Measurements from ENCODE around the gene ADAM17. TPM values are rescaled to one million over a fixed set of nuclear protein-coding genes. Genes with fewer than 3 reads are reported as not detected.
A peak's percentile ranks its signal among the peaks of the same experiment; 100 is the strongest.
"Not testable (repeated sequence)": the region's sequence is repeated elsewhere in the genome, so short reads cannot be mapped to it uniquely, and the experiment has no call there.

Gene ADAM17
- total and polyA plus RNA-seq, 5 donors from 2014 or later = 11.8 to 34.1 (median 14.3) TPM

GRCh38 chr2:9558948-9559381 is 3.3 kb upstream of the ADAM17 start:
- Mint-ChIP-seq H3K4me1 (peaks cover 14 to 38% (median 26%) of the 10 kb centered on the region in 4 donors), H3K9me3 (peaks cover 0 to 2% (median 0%) of the 10 kb centered on the region in 7 donors), H3K27ac (peak overlapping the region in 1 of 3 donors; percentile 76), H3K4me3 (peak overlapping the region in 2 of 4 donors; percentile 67 to 75), H3K36me3 (no peaks in the 10 kb centered on the region), H3K27me3 (no peaks in the 10 kb centered on the region)
- Histone ChIP-seq H3K4me1 (ENCODE audit: control insufficient read depth, insufficient read depth, low read length, poor library complexity, severe bottlenecking) (peaks cover 24% of the 10 kb centered on the region), H3K4me3 (ENCODE audit: low read depth, low read length) (no peak overlapping the region), H3K27ac (ENCODE audit: insufficient read depth, low read length, poor library complexity, severe bottlenecking) (no peak overlapping the region), H3K9me3 (ENCODE audit: control insufficient read depth in 2 of 2, low read length in 2 of 2) (no peaks in the 10 kb centered on the region), H3K36me3 (ENCODE audit: control insufficient read depth, insufficient read depth, low read length) (peaks cover 4% of the 10 kb centered on the region), H3K27me3 (ENCODE audit: control insufficient read depth, insufficient read depth, low read length) (no peaks in the 10 kb centered on the region)
- no peak for DNase-seq
- no peak for ATAC-seq (ENCODE audit: low read depth in 2 of 2)

DNA sequence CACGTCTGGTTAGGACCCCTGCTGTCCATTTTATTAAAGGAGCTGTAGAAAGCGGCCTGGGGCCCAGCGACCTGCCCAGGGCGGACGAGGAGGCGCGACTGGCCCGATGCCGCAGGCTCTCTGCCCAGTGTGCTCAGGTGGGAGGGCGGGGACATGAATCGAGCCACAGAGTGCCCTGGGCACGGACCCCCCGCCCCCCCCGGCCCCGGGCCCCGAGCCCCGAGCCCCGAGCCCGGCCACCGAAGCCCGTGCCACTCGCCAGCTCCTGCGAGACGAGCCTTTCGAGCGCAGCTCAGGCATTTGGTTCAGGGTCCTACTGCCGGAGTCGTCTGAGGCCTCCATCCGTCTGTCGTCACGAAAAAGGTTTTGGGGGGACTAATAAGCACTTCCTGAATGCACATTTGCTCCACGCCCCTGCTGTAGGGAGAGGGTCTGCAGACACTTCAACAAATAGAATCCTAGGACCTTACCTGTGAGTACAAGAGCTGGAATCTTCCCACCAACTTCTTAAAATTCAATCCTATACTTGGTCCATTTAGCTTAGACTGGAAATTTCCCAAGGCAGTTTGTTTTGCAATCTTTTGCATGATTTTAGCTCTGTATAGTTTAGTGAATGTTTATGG is 602 bp upstream of the ADAM17 start:
- Histone ChIP-seq H3K27ac (ENCODE audit: insufficient read depth, low read length, poor library complexity, severe bottlenecking) (peak overlapping the region; percentile 91), H3K36me3 (ENCODE audit: control insufficient read depth, insufficient read depth, low read length) (peaks cover 4% of the 10 kb centered on the region), H3K9me3 (ENCODE audit: control insufficient read depth in 2 of 2, low read length in 2 of 2) (no peaks in the 10 kb centered on the region), H3K27me3 (ENCODE audit: control insufficient read depth, insufficient read depth, low read length) (no peaks in the 10 kb centered on the region), H3K4me3 (ENCODE audit: low read depth, low read length) (peak overlapping the region; percentile 88), H3K4me1 (ENCODE audit: control insufficient read depth, insufficient read depth, low read length, poor library complexity, severe bottlenecking) (peaks cover 49% of the 10 kb centered on the region)
- peaks cover 24 to 64% (median 46%) of the 10 kb centered on the region in 4 donors for H3K4me1 Mint-ChIP-seq
- peak overlapping the region; percentile 87 to 97 (median 97) for H3K27ac Mint-ChIP-seq
- ATAC-seq (ENCODE audit: low read depth in 2 of 2) (peak in 1 of 2 donors; percentile 2), DNase-seq (peak in 2 of 3 donors; percentile 9 to 57)
- peak overlapping the region; percentile 95 to 99 (median 96) for H3K4me3 Mint-ChIP-seq
- H3K9me3 Mint-ChIP-seq = no peaks in the 10 kb centered on the region
- no peaks in the 10 kb centered on the region for H3K27me3 Mint-ChIP-seq
- no peaks in the 10 kb centered on the region for H3K36me3 Mint-ChIP-seq

- Mint-ChIP-seq H3K4me3 (peak overlapping the region; percentile 95 to 99 (median 96)), H3K9me3 (no peaks in the 10 kb centered on the region), H3K4me1 (peaks cover 24 to 71% (median 50%) of the 10 kb centered on the region in 4 donors), H3K27ac (peak overlapping the region; percentile 87 to 97 (median 94)), H3K27me3 (no peaks in the 10 kb centered on the region), H3K36me3 (no peaks in the 10 kb centered on the region)
- Histone ChIP-seq H3K36me3 (ENCODE audit: control insufficient read depth, insufficient read depth, low read length) (peaks cover 4% of the 10 kb centered on the region), H3K4me3 (ENCODE audit: low read depth, low read length) (peak overlapping the region; percentile 96), H3K27ac (ENCODE audit: insufficient read depth, low read length, poor library complexity, severe bottlenecking) (peak overlapping the region; percentile 91), H3K4me1 (ENCODE audit: control insufficient read depth, insufficient read depth, low read length, poor library complexity, severe bottlenecking) (peaks cover 59% of the 10 kb centered on the region), H3K27me3 (ENCODE audit: control insufficient read depth, insufficient read depth, low read length) (no peaks in the 10 kb centered on the region), H3K9me3 (ENCODE audit: control insufficient read depth in 2 of 2, low read length in 2 of 2) (no peaks in the 10 kb centered on the region)
- peak; percentile 7 to 77 (median 24) for DNase-seq
- ATAC-seq (ENCODE audit: low read depth in 2 of 2) = no peak
These were observed 721 bp downstream of the ADAM17 start for GRCh38 chr2:9554921-9555296.

DNA sequence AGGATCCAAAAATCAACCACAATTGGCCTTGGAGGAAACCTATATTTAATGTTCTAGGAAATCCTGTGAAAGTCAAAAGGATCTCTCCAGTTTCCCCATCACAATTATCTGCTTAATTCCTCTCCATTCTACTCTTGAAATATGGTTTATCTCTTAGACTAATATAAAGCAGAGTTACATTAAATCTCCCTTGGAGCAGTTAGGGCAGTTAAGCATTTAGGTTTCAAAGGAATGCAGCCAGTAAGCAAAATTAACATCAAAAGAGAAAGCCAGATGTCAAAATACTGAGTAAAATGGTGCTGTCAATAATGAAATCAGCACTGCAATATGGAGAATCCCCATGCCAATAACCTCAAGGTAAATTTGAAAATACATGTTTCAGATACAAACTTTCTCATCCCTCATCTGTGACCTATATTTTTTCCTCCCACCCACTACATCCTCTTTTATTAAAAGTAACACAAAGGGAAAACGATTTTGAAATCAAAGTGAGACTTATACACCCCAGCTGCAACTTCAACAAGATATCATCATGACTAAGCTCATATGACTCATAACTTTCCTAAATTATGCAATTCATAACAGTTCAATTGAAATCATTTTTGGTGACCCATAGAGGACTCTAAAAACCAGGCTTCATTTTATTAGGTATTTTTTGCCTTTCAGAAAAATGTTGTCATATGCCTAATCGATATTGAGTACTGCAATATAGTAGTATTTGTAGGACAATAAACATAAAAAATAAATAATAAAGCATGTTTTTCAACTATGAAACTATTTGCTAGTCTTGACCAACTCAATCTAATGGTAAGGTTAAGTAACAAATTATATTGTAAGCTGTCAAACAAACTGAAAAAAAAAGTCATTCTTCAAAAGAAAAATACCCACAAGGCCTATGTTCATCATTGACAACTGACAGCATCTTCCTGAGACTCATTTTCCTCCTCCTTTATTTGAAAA is 3.1 kb downstream of the ADAM17 start:
- peaks cover 30 to 79% (median 63%) of the 10 kb centered on the region in 4 donors for H3K4me1 Mint-ChIP-seq
- no peaks in the 10 kb centered on the region for H3K9me3 Mint-ChIP-seq
- peak overlapping the region; percentile 56 for H3K4me3 ChIP-seq (ENCODE audit: low read depth, low read length)
- H3K4me3 Mint-ChIP-seq = peak overlapping the region; percentile 33 to 95 (median 64)
- no peaks in the 10 kb centered on the region for H3K27me3 ChIP-seq (ENCODE audit: control insufficient read depth, insufficient read depth, low read length)
- peak overlapping the region; percentile 39 to 69 (median 63) for H3K27ac Mint-ChIP-seq
- peak in 1 of 3 donors; percentile 53 for DNase-seq
- H3K4me1 ChIP-seq (ENCODE audit: control insufficient read depth, insufficient read depth, low read length, poor library complexity, severe bottlenecking) = peaks cover 78% of the 10 kb centered on the region
- peak overlapping the region; percentile 68 for H3K27ac ChIP-seq (ENCODE audit: insufficient read depth, low read length, poor library complexity, severe bottlenecking)
- no peak for ATAC-seq (ENCODE audit: low read depth in 2 of 2)
- no peaks in the 10 kb centered on the region for H3K36me3 ChIP-seq (ENCODE audit: control insufficient read depth, insufficient read depth, low read length)
- H3K9me3 ChIP-seq (ENCODE audit: control insufficient read depth in 2 of 2, low read length in 2 of 2) = no peaks in the 10 kb centered on the region
- H3K27me3 Mint-ChIP-seq = no peaks in the 10 kb centered on the region
- no peaks in the 10 kb centered on the region for H3K36me3 Mint-ChIP-seq

DNA sequence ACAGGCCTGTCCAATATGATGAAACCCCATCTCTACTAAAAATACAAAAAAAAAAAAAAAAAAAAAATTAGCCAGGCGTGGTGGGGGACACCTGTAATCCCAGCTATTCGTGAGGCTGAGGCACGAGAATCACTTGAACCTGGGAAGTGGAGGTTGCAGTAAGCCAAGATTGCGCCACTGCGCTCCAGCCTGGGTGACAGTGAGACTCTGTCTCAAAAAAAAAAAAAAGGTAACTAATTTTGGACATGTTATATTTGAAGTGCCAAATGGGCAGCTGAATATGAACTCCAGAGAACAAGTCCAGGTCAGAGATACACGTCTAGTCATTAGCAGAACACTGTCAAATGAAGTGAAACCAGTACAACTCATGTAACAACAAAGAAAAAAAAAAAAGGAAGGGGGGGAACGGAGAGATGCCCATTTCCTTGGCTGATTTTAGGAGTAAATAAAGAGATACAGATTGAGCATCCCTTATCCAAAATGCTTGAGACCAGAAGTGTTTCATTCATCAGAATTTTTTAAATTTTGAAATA is 4.7 kb downstream of the ADAM17 start:
- H3K9me3 Mint-ChIP-seq; DNase-seq; H3K36me3 ChIP-seq (ENCODE audit: control insufficient read depth, insufficient read depth, low read length); H3K27me3 ChIP-seq (ENCODE audit: control insufficient read depth, insufficient read depth, low read length); H3K27me3 Mint-ChIP-seq; ATAC-seq (ENCODE audit: low read depth in 2 of 2); H3K36me3 Mint-ChIP-seq; H3K4me3 ChIP-seq (ENCODE audit: low read depth, low read length); H3K27ac ChIP-seq (ENCODE audit: insufficient read depth, low read length, poor library complexity, severe bottlenecking); H3K9me3 ChIP-seq (ENCODE audit: control insufficient read depth in 2 of 2, low read length in 2 of 2): not testable (repeated sequence)
- Mint-ChIP-seq H3K4me1 (peaks cover 35 to 80% (median 59%) of the 10 kb centered on the region in 4 donors), H3K27ac (peak overlapping the region in 1 of 3 donors; percentile 49), H3K4me3 (peak overlapping the region in 1 of 4 donors; percentile 34)
- peaks cover 72% of the 10 kb centered on the region for H3K4me1 ChIP-seq (ENCODE audit: control insufficient read depth, insufficient read depth, low read length, poor library complexity, severe bottlenecking)

DNA sequence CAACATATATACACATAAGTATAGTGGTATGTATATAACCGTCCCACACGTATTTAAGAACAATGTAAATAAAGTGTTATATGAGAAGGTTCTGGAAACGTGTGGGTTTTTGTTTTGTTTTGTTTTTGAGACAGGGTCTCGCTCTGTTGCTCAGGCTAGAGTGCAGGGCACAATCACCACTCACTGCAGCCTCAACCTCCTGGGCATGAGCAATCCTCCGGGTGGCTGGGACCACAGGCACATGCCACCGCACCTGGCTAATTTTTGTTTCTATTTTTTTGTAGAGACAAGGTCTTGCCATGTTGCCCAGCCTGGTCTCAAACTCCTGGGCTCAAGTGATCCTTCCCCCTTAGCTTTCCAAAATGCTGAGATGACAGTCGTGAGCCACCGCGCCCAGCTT is 6.2 kb downstream of the ADAM17 start:
- Mint-ChIP-seq H3K4me3 (no peak overlapping the region), H3K4me1 (peaks cover 29 to 82% (median 59%) of the 10 kb centered on the region in 4 donors), H3K9me3 (peaks cover 0 to 2% (median 0%) of the 10 kb centered on the region in 7 donors), H3K27me3 (no peaks in the 10 kb centered on the region), H3K36me3 (peaks cover 4% of the 10 kb centered on the region), H3K27ac (no peak overlapping the region)
- no peak overlapping the region for H3K27ac ChIP-seq (ENCODE audit: insufficient read depth, low read length, poor library complexity, severe bottlenecking)
- H3K9me3 ChIP-seq (ENCODE audit: control insufficient read depth in 2 of 2, low read length in 2 of 2) = no peaks in the 10 kb centered on the region
- H3K36me3 ChIP-seq (ENCODE audit: control insufficient read depth, insufficient read depth, low read length) = no peaks in the 10 kb centered on the region
- ATAC-seq (ENCODE audit: low read depth in 2 of 2) (no peak), DNase-seq (no peak)
- H3K27me3 ChIP-seq (ENCODE audit: control insufficient read depth, insufficient read depth, low read length) = no peaks in the 10 kb centered on the region
- peaks cover 63% of the 10 kb centered on the region for H3K4me1 ChIP-seq (ENCODE audit: control insufficient read depth, insufficient read depth, low read length, poor library complexity, severe bottlenecking)
- no peak overlapping the region for H3K4me3 ChIP-seq (ENCODE audit: low read depth, low read length)

DNA sequence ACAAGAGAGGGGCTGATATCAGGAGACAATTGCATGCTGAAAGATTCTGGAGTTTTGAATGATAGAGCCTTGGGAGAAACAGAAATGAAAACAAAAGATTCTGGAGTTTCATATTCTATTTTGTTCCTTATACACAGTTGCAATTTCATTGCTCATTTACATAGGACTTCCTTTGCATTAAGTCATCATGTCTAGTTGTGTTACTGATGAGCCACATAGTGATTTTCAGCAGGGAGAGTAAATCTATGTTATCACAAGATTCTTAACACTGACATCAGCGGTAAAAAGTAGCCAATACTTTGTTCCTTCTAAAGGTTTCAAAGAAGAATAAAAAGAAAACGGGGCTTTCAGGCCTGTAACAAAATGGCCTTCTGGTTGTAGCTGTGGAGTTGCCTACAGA is 7.1 kb downstream of the ADAM17 start:
- Histone ChIP-seq H3K9me3 (ENCODE audit: control insufficient read depth in 2 of 2, low read length in 2 of 2) (no peaks in the 10 kb centered on the region), H3K4me3 (ENCODE audit: low read depth, low read length) (peak overlapping the region; percentile 64), H3K36me3 (ENCODE audit: control insufficient read depth, insufficient read depth, low read length) (no peaks in the 10 kb centered on the region), H3K4me1 (ENCODE audit: control insufficient read depth, insufficient read depth, low read length, poor library complexity, severe bottlenecking) (peaks cover 60% of the 10 kb centered on the region), H3K27ac (ENCODE audit: insufficient read depth, low read length, poor library complexity, severe bottlenecking) (peak overlapping the region; percentile 39), H3K27me3 (ENCODE audit: control insufficient read depth, insufficient read depth, low read length) (no peaks in the 10 kb centered on the region)
- H3K9me3 Mint-ChIP-seq = peaks cover 0 to 2% (median 0%) of the 10 kb centered on the region in 7 donors
- peak overlapping the region; percentile 12 to 94 (median 55) for H3K27ac Mint-ChIP-seq
- no peaks in the 10 kb centered on the region for H3K27me3 Mint-ChIP-seq
- H3K4me1 Mint-ChIP-seq = peaks cover 29 to 82% (median 58%) of the 10 kb centered on the region in 4 donors
- H3K4me3 Mint-ChIP-seq = peak overlapping the region; percentile 48 to 77 (median 61)
- peaks cover 8% of the 10 kb centered on the region for H3K36me3 Mint-ChIP-seq
- DNase-seq = peak in 2 of 3 donors; percentile 5 to 49
- ATAC-seq (ENCODE audit: low read depth in 2 of 2) = peak; percentile 69 to 74

Measured in CD4-positive, CD25-positive, alpha-beta regulatory T cell (primary cell).